Stimulated activated CD4-positive, alpha-beta T cell treated with anti-CD3 and anti-CD28 coated beads, TNF-alpha, amount 100 ng/mL, for 1 hour (primary cell): ENCODE results near the gene ATP6V0B.

Experiments
- DNase-seq, 3 donors: peaks; one replicate each; pipeline ENCODE4 v3.0.0-alpha.2; 2020; ENCODE audit warnings: low read depth in 3 of 3, low spot score in 1 of 3

ATP6V0B gene

DNA sequence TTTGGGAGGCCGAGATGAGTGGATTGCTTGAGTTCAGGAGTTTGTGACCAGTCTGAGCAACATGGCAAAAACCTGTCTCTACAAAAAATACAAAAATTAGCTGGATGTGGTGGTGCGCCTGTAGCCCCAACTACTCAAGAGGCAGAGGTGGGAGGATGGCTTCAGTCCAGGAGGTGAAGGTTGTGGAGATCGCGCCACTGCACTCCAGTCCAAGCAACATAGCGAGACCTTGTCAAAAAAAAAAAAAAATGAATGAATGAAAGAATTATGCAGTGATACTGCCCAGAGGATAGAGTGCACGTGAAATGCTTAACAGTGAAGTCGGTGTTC, 5.4 kb upstream of the ATP6V0B start:
- no peak for DNase-seq

DNA sequence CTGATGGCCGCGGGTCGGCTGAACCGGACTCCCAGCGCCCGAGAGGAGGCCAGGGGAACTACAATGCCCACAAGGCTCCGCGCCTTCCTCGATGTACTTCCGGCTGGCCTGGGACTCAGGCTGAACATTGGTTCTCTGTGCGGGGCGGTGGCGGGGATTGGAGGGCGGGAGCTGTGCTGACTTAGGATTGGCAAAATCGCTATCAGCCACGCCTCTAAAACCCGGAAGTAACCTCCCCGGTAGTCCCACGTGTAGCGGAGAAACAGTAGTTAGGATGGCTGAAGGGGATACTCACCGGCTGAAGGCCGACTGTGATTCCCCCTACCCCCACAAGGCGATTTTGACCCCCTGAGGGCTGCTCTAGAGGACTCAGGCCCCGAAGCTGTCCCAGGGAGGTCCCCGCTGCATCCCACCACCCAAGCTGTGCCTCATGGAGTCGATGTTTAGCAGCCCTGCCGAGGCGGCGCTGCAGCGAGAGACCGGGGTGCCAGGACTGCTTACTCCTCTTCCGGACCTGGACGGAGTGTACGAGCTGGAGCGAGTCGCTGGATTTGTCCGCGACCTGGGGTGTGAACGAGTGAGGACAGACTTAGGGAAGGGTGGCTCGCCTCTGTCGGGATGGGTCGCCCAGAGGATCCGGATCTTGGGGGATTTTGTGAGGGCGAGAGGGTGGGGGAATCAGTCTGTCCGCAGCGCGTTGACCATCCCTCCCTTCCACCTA, 4.9 kb upstream of the ATP6V0B start, which contains the start of gene DPH2:
Gene DPH2, plus strand, starts transcription at position 265 of the 721 bp plus-strand sequence. Its CDS starts 166 bp downstream, at position 431.
- DNase-seq = peak; percentile 82 to 87 (median 84)

DNA sequence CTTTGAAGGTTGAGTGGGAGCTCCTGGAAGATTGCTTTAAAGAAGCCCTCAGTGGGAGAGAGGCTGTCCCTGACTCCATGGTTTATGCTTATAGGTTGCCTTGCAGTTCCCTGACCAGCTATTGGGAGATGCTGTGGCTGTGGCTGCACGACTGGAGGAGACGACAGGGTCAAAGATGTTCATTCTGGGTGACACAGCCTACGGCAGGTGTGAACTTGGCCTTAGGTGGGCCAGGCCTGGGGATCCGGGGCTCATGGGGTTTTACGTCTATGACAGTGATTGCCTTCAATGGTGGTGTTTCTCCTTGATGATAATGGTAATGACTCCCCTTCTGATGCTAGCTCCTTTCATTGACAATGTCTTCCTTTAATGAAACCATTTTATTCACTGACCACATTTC, 4.3 kb upstream of the ATP6V0B start:
- no peak for DNase-seq

DNA sequence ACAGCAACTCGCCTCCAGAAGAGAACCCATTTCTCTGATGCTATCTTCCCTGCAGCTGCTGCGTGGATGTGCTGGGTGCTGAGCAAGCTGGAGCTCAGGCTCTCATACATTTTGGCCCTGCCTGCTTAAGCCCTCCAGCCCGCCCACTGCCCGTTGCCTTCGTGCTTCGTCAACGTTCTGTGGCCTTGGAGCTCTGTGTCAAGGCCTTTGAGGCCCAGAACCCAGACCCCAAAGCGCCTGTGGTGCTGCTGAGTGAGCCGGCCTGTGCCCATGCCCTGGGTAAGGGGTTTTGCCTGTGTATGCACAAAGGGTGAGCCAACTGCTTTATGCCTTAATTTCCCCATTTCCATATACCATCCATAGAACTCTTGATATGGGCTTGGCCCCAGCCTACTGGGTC, 3.8 kb upstream of the ATP6V0B start:
- no peak for DNase-seq

DNA sequence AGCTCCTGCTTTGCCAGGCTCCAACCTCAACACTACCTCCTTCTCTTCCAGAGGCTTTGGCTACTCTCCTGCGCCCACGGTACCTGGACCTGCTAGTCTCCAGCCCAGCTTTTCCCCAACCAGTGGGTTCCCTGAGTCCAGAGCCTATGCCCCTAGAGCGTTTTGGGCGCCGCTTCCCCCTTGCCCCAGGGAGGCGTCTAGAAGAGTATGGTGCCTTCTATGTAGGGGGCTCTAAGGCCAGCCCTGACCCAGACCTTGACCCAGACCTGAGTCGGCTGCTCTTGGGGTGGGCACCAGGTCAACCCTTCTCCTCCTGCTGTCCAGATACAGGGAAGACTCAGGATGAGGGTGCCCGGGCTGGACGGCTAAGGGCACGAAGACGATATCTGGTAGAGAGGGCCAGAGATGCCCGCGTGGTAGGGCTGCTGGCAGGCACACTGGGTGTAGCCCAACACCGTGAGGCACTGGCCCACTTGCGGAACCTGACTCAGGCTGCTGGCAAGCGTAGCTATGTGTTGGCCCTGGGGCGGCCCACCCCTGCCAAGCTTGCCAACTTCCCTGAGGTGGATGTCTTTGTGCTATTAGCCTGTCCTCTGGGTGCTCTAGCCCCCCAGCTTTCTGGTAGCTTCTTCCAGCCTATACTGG, 3.3 kb upstream of the ATP6V0B start:
- DNase-seq = no peak

DNA sequence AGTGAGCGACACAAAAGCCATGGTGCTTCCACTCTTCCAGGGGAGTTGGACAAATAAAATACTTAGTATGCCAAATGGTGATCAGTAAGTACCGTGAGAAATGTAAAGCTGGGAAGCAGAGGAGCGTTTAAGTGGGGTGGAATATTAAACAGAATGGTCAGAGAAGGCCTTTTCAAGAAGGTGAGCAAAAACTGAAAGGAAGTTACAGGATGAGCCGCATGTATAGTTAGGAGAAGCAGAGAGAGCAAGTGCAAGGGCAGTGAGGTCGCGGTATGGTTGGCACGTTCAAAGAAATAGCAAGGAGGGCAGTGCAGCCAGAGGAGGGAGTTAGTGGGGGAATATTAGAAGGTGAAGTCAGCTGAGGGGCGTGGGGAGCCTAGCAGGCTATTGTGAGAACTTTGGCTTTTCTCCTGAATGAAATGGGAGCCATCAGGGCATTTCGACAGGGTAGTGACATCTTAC, 748 bp upstream of the ATP6V0B start:
- DNase-seq = no peak

DNA sequence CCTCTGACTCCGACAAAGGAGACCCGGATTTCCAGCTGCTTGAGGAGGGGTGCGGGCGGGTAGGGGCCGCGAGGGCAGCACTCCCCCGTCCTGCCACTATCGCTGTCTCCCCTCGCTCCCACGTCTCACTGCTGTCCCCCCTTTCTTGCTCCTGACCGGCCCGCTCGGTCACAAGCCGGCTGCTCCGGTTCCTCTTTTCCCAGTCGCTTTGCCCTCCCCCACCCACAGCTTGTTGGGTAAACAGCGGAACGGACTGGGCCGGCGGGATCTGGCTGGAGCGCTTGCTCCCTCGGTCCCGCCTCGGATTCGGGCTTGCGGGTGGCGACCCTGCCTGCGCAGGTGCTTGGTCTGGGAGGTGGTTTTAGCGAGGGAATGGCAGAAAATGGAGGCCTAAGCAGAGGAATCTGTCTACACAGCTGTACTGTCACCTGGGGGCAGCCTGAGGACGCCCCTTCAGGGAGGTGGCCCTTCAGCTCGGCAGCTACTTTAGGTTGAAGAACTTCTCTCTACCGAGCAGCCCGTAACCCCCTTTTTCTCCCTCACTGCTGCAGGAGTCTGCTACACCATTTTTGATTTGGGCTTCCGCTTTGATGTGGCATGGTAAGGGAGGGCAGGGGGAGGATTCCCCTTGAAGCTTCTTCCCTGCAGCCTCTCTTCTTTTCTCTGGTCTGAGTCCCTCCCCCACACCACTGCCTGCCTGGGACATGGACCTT, 645 bp downstream of the ATP6V0B start:
- no peak for DNase-seq

DNA sequence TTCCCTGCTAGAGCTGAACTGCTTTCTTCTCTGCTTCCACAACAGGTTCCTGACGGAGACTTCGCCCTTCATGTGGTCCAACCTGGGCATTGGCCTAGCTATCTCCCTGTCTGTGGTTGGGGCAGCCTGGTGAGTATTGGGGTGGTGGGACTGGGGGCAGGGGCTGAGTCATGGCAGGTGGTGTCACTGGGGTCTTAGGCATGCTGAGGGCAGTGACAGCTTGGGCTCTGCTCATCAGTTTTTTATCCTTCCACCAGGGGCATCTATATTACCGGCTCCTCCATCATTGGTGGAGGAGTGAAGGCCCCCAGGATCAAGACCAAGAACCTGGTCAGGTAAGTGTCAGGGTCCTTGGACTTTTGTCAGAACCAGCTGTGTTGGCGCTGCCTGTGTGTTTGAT, 1.3 kb downstream of the ATP6V0B start:
- DNase-seq = no peak

DNA sequence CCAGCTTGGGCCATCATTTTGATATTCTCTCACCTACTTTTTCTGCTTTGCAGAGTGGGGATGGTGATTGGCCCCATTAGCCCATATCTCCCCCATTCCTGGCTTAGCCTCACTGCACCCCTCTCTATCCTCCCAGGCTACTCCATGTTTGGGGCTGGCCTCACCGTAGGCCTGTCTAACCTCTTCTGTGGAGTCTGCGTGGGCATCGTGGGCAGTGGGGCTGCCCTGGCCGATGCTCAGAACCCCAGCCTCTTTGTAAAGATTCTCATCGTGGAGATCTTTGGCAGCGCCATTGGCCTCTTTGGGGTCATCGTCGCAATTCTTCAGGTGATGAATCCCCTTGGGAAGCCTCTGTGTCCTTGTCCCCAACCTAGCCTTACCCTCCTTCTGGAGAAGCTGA, 2.1 kb downstream of the ATP6V0B start:
- DNase-seq = no peak

DNA sequence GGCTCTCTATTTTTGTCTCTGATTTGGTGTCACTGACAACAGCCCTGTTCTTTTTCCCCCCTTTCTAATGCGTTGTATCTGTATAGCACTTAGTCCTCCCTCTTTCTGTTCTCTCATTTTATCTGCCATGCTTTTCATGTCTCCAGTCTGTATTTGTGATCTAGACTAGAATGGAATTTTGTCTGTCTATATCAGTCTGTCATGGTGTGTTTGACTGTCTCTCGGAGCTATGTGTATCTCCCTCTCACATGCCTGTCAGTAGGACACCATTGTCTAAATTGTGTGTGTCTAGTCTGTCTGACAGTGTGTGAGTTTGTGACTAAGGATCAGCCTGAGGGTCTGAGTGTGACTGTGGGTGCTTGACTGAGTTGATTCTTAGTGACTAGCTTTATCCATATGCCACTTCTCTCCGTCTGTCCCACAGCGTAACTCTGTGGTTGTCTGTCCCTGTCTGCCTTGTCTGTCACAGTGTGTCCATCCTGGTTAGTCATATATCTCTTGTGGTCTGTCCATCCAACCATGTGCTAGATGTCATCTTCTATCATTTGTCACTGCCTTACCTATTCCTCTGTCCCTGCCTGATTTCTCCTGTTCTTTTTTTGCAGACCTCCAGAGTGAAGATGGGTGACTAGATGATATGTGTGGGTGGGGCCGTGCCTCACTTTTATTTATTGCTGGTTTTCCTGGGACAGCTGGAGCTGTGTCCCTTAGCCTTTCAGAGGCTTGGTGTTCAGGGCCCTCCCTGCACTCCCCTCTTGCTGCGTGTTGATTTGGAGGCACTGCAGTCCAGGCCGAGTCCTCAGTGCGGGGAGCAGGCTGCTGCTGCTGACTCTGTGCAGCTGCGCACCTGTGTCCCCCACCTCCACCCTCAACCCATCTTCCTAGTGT, 2.9 kb downstream of the ATP6V0B start:
- DNase-seq = no peak

DNA sequence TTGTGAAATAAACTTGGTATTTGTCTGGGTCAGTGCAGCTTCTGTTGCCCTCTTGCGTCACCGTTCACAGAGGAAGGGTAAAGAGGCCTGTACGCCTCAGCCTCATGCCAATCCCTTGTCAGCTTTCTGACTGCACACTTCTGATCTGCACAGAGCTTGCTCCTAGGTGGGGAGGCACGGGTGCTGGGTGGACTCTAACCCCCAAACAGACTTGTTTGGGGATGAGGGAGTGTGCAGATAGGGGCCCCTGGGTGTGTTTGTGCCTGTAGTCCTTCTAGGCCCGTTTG, 3.4 kb downstream of the ATP6V0B start:
- no peak for DNase-seq

DNA sequence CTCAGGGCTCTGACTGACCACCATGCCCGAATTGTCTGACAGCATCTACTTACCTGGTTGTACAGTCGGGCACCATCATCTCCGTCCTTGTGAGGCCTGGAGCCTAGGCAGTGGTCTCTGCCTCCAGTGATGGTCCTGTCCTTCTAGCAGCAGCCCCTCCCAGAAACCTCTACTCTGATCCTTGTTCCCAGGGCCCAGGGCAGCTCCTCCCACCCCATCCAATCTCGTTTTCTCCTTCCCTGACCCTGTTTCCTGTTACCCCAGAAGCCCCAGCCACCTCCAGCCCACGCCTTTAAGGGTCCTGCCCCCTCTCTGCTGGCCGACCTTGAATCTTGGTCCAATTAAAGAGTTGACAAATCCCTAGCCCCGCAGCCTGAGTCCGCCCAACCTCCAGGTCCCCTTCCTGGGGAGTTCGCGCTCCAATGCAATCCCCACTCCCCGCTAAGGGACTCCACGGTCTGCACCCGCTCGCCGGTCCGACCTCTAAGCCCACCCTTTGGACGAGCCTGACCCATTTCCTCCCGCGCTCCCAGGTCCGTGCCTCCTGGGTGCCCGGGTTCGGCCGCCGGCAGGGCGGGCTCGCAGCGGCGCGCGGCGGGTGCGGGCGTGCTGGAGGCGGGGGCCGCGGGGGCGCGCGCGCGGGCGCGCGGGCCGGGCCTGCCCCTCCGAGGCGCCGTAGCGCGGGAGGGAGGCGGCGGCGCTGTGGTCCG, 3.9 kb downstream of the ATP6V0B start, which contains the start of gene B4GALT2:
Gene B4GALT2, plus strand, starts transcription at position 660 of the 710 bp plus-strand sequence. CDS start 1,951 bp downstream, outside the sequence.
- DNase-seq = peak in 1 of 3 donors; percentile 33

DNA sequence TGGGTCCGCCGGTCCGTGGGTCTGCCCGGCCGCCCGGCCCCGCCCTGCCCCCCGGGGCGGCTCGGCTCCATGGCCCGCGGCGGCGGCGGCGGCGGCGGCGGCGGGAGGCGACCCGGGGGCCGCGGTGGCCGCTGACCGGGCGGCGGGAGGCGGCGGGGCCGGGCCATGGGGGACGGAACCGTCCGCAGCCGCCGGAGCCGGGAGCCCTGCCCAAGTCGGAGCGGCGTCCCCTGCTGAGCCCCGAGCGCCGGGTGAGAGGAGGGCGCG, 4.4 kb downstream of the ATP6V0B start:
- no peak for DNase-seq

DNA sequence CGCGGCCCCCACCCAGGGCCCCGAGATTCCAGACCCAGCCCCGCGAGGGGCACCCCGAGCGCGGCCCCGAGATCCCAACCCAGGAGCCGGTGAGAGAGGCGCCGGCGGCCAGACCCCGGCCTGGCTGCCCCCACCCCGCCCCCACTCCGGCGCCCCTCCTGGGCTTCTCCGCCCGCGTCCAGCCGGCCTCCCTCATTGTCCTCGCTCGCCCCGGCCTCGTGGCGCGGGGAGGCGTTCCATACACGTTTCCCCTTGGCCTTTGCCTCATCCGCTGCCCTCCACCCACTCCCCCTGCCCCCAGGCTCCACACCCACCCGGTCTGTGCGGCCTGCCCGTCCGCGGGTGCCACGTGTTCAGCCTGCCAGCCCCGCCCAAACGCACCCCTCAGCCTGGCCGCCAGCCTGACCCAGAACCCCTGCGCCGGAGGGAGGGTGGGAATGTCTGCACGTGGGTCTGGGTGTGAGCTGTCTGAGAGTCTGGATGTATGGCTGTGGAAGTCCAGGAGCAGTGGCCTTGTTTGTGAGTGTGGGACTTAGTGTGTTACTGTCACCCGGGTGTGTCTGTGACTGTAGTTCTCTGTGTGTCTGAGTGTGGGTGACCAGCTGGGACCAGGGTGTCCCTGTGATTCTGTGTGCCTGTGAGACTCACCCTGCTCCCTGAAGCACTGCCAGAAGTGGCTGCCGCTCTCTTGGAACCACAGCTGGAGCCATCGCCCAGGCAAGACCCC, 4.9 kb downstream of the ATP6V0B start:
- DNase-seq = peak in 1 of 3 donors; percentile 27

DNA sequence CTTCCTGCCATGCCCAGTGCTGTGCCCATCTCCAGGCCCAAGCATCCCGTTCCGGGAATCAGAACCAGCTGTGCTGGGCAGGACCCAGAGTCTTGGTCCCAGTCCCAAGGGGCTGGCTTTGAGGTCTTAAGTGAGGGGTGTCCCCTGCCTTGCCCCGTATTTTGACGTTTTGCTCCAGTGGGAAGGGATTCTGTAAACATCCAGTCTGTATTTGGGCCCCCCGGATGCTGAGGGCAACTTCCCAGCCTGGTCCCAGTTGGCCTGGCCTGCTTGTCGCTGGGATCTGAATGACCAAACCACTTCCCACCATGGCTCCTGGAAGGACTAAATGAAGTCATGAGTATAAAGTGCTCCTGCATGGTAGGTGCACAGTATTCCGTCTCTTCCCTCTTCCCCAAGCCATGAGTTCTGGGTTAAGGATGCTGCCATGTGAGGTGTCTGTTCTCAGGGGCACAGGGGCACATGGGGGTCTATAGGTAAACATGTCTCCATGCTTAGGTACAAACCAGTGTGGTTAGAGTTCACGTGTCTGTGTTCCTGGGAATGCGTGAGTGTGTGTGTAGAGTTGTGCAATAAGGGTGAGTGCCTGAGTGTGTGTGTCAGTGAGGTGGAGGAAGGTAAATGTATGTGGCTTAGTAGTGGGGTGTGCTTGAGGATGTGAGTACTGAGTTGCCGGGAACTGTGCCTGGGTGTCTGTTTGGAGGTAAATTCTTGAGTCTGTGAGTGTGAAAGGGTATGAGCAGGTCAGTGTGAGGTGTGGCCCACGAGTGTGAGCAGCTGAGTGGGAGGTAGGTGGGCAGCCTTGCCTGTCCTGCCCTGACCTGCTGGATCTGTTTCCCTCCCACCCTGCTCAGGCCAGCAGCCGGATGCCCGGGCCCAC, 5.7 kb downstream of the ATP6V0B start:
- DNase-seq = no peak

DNA sequence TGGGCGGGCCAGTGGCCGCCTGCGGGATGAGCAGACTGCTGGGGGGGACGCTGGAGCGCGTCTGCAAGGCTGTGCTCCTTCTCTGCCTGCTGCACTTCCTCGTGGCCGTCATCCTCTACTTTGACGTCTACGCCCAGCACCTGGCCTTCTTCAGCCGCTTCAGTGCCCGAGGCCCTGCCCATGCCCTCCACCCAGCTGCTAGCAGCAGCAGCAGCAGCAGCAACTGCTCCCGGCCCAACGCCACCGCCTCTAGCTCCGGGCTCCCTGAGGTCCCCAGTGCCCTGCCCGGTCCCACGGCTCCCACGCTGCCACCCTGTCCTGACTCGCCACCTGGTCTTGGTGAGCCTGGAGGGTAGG, 6.4 kb downstream of the ATP6V0B start:
- no peak for DNase-seq

DNA sequence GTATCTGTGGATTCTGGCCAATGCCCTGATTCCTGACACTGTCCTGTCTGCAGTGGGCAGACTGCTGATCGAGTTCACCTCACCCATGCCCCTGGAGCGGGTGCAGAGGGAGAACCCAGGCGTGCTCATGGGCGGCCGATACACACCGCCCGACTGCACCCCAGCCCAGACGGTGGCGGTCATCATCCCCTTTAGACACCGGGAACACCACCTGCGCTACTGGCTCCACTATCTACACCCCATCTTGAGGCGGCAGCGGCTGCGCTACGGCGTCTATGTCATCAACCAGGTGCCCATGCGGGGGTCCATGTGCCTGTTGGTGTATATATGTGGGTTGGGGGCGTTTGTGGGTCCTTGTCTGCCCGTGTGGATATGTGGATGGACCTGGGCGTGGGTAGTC, 6.9 kb downstream of the ATP6V0B start:
- DNase-seq = no peak

DNA sequence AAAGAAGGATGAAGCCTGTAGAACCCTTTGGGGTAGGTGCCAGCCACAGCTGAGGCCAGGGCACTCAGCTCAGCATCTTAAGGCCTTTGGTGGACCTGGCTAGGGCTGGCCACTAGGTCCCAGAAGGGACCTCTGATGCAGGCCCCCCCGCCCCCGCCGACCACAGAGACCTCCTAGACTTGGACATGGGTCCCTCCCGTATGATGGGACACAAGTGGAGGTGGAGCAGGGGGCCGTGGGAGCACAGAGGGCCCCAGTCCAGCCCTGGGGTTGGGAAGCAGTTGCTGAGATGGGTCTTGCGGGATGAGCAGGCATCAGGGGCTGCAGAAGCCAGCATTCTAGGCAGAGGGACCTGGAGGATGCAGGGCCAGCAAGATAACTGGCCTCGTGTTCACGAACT, 7.5 kb downstream of the ATP6V0B start:
- DNase-seq = no peak

DNA sequence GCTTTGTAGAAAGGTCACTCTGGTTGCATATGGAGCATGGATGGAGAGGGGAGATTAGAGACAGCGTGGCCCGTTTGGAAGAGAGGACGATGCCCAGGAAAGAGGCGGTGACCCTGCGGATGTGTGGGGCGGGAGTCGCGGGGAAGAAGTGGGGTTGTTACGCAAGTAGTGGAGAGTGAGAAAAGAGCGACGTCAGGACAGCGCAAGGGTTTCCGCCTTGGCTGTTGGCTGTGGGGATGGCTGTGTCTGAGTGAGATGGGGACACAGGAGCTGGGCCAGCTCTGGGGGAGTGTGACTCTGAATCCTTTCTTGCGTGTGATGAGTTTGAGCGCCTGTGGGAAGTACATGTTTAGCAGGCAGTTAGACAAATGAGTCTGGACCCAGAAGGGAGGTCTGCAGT, 8.0 kb downstream of the ATP6V0B start:
- no peak for DNase-seq
